ENCODE measurements around the gene CORO2A.
"Not testable (repeated sequence)": the region's sequence is repeated elsewhere in the genome, so short reads cannot be mapped to it uniquely, and the experiment has no call there.

CORO2A gene

GRCh38 chr9:98076514-98076890 lies 115.9 kb downstream of the CORO2A start:
- DNase-seq, result not testable (repeated sequence)

- DNase-seq, result no peak
Measured at GRCh38 chr9:98075332-98075805, 117.1 kb downstream of the CORO2A start.

GRCh38 chr9:98074115-98074990 lies 118.1 kb downstream of the CORO2A start:
- peak in 1 of 2 experiments; percentile 19 for DNase-seq

GRCh38 chr9:98071737-98072136 lies 120.7 kb downstream of the CORO2A start:
- DNase-seq, result no peak
